SIG-M5 (cell line): ENCODE data around the gene ASB15.

Source experiments
- DNase-seq: peaks from one replicate; lab custom pipeline; 2025; lab: John Stamatoyannopoulos, UW

Gene ASB15

DNA sequence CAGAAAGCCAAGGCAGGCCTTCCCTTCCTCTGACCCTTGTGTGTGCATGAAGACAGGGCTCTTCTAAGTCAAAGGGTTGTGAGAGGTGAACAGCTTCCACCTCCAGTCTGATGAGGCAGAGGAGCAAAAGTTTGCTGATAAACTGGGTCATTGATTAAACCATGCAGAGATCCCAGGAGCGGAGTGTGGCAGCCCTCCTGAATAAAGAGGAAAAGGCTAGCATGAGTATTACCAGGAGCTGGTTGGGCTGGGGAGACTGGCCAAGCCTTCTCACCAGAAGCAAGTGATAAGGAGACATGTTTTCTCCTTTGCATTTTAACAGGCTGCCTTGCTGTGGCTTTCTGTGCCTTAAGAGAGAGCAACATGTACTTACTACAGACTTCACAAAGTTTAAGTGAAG lies 64.3 kb downstream of the ASB15 start:
- DNase-seq: no peak

DNA sequence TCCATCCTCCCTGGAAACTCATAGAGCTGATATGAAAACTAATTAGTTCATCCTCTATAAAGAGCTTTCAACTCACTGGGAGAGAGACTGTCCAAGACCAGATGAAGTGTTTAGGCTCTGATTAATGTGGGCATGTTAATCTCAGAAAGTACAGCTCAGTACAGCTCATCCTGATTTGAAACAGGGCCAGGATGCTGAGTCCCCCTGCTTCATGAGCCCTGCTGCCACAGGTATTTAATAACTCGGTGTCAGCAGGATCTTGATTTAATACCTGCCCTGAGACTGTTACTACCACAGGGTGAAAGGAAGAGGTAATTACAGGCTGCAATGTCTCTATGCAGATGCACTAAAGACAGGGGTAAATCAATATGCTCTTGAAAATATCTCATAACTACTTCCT lies 64.9 kb downstream of the ASB15 start:
- DNase-seq: no peak

- DNase-seq: no peak
Observed at GRCh38 chr7:123669485-123669884, 67.9 kb downstream of the ASB15 start.

DNA sequence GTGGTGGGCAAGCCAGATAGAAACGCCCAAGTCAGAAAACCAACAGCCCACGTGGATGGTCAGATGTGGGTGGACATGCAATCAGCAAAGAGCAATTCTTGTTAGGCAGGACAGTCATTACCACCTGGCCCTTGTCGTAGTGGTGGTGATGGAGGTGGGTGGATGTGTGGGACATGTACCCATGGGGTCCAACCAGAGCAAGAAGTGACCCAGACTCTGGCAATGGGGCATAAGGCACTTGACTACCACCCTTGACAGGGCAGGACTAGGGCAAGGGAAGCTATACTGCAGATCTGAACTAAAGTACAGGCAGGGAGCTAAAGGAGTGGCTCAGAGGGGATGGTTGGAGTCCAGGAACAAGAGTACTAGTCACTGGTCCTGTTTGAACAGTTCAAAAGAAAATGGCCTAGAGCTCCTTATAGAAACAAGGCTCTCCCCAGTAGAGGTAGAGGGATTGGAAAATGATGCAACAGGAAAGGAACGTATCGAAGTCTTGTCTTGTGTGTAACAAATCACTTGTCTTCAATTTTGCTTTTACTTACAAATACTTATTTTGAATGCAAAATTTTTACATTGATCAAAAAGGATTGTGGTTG lies 71.6 kb downstream of the ASB15 start:
- no peak for DNase-seq

- DNase-seq: no peak
Observed at GRCh38 chr7:123673752-123674398, 72.3 kb downstream of the ASB15 start.

DNA sequence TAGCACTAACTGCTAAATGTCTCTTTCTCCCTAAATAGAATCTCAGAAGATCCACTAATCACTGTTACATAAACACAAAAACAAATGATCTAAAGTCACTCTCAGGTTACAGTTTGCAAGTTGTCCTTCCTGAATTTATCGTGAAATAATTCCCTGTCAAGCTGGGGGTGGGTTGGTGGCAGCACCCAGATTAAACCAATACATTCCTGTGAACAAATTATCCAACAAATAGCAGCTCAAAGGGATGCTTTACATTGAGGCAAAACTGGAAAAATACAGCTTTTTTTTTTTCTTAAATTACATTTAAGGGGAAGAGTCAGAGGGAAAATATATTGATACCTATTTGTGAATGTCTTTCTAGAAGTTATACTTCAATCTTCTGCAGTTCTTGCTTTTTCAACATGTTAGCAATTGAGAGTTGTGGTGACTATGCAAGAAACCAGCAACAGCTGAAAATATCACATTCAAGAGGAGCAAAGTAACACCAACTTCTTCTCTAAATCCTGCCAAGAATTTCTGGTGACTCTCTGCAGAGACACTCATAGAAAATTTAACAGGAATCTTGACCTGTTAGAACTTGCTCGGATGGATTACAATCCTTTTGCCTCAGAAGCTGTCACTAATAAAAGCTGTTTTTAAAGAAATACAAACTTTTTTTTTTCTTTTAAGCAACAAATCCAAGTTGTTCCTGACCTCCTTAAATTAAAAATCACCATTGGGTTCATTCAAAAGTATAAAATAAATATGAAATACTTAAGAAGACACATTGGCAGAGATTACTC lies 73.0 kb downstream of the ASB15 start:
- DNase-seq: no peak

- no peak for DNase-seq
Observed at GRCh38 chr7:123675181-123675473, 73.5 kb downstream of the ASB15 start.

GRCh38 chr7:123677061-123677715 lies 75.6 kb downstream of the ASB15 start:
- DNase-seq: no peak

DNA sequence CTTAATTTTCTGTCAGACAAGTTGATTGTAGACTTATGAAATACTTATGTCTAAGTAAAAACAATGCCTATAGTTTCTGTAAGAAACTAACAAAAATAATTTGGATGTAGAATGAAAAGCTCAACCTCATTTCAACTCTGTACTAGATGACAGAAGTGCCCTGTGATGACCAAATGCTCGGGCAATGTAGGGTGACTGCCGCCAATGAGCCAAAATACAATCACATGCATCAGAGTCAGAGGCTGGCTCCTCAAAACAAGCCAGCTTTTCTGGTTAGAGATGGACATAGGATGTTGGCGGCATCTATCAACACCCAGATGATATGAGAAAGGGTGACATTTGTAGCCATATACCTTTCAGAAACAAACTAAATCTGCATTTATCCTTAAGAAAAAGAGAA lies 78.0 kb downstream of the ASB15 start:
- DNase-seq: no peak

DNA sequence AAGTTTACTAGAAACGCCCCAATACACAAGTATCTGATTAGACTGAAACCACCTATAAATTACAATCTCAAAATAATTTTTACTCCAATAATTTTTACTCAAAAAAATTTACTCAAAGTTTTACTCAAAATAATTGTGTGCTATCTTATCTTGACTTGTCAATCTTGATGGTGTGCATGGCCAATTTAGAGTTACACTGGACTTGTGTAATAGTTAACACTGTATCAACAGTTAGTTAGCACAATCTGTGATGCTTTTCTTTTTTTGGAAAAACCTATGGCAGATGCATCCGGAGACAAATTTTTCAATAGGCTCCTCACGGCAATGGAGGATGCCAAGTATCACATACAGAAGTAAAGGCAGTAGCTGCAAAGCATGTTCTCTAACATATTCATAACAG lies 79.0 kb downstream of the ASB15 start:
- DNase-seq: no peak

DNA sequence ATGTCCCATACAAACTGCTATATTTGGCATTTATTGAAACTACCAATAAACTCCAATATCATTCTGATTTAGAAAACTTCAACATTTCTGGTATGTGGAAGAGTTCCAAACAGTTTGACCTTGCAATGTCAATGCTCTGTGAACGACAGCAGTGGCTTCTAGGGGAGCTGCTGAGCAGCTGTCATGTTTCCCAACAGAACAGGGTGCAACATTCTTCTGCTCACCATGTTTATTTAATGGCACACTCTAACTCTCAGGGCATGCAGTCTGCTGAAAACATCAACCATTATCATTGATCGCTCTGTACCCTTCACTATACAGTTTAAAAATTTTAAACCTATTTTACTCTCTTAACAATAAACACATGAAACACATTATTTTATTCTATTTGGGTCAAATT lies 79.9 kb downstream of the ASB15 start:
- no peak for DNase-seq

DNA sequence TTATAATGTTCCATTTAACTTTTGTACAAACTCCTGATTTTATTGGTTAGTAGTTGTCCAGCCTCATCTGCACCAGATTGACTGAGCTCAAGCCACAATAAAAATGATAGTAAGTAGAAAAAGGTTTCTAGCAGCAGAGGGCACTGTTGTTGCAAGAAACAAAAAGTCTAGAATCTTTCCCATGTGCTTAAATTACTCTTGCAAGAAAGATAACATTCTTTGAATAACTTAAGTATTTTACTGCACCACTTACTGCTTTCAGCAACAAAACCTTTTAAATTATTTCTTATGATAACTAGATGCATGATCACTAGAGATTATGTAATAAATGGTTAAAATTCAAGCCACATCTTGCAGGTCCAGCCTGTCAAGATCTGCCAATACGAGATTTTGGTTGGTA lies 81.1 kb downstream of the ASB15 start:
- no peak for DNase-seq

GRCh38 chr7:123687161-123687560 lies 85.5 kb downstream of the ASB15 start:
- DNase-seq: no peak

DNA sequence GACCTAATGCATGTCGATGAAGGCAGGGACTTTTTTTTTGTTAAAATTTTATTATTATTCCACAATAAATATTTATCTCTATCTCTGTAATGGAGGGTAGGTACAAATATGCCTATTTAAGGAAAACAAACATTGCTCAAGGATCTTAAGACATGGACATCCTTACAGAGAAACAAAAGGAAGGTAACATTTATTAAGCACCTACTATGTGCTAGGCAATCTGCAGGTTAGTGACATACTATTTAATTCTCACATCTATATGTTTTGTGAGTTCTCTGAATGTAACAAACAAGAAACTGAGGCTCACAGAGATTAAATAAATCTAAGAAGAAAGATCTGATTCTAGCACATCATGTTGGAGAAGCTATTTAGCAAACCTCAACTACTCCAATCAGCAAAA lies 86.1 kb downstream of the ASB15 start:
- no peak for DNase-seq
